ENCODE data around the gene MAST2.

Gene MAST2

DNA sequence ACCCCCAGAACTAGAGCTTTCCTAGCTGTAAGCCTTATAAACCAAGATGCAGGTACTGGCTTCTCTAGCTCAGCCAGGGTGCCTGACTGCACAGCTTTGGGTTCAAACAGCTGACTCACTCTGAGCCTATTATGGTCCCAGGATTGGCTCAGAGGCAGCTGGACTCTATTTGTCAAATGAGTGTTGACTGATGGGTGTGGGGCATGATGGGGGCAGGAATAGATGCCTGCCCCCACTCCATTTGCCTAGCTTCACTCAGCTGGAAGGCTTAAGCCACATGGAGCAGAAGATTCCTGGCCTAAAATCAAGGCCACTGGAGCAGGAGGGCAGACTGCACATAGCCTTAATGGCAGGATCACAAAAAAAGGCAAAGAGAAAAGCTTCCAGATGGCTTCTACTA lies 238.6 kb downstream of the MAST2 start:
- H3K27ac ChIP-seq (ENCODE audit: low read depth, low read length) = no peak overlapping the region
- no peaks in the 10 kb centered on the region for H3K27me3 ChIP-seq (ENCODE audit: insufficient read depth, low read length)
- no peaks in the 10 kb centered on the region for H3K4me1 ChIP-seq (ENCODE audit: control insufficient read depth in 1 of 2, insufficient read depth in 2 of 2, low read length in 2 of 2)
- H3K18ac ChIP-seq (ENCODE audit: low read length) = no peak overlapping the region
- no peaks in the 10 kb centered on the region for H3K9me3 ChIP-seq (ENCODE audit: insufficient read depth, low read depth, low read length)
- H2BK120ac ChIP-seq (ENCODE audit: insufficient read depth, low read length, poor library complexity) = no peak overlapping the region
- no peak overlapping the region for H3K23ac ChIP-seq (ENCODE audit: low read length)
- no peak overlapping the region for H4K8ac ChIP-seq (ENCODE audit: low read depth, low read length)
- no peak overlapping the region for H3K9ac ChIP-seq (ENCODE audit: low read length)
- H2BK12ac ChIP-seq (ENCODE audit: low read length) = no peak overlapping the region
- no peak overlapping the region for H3K4me2 ChIP-seq (ENCODE audit: low read length)
- no peak overlapping the region for H3K14ac ChIP-seq (ENCODE audit: low read length)
- no peak overlapping the region for H4K91ac ChIP-seq (ENCODE audit: low read depth, low read length)
- H3K79me1 ChIP-seq (ENCODE audit: low read length) = no peaks in the 10 kb centered on the region
- no peaks in the 10 kb centered on the region for H3K79me2 ChIP-seq (ENCODE audit: control insufficient read depth, insufficient read depth, low read length, poor library complexity)
- H3K36me3 ChIP-seq (ENCODE audit: control insufficient read depth in 1 of 2, insufficient read depth in 2 of 2, low read length in 2 of 2) = peaks cover 4 to 8% of the 10 kb centered on the region in 2 experiments
- H4K12ac ChIP-seq (ENCODE audit: low read depth, low read length) = no peak overlapping the region
- H2AK5ac ChIP-seq (ENCODE audit: low read length) = no peak overlapping the region
- no peak overlapping the region for H2AFZ ChIP-seq (ENCODE audit: insufficient read depth, low read length, poor library complexity)
- H3K4me3 ChIP-seq (ENCODE audit: low read depth, low read length) = no peak overlapping the region
- H3K4ac ChIP-seq (ENCODE audit: low read depth, low read length) = no peak overlapping the region
- H2BK5ac ChIP-seq (ENCODE audit: low read depth, low read length, poor library complexity) = no peak overlapping the region
- no peak for DNase-seq

DNA sequence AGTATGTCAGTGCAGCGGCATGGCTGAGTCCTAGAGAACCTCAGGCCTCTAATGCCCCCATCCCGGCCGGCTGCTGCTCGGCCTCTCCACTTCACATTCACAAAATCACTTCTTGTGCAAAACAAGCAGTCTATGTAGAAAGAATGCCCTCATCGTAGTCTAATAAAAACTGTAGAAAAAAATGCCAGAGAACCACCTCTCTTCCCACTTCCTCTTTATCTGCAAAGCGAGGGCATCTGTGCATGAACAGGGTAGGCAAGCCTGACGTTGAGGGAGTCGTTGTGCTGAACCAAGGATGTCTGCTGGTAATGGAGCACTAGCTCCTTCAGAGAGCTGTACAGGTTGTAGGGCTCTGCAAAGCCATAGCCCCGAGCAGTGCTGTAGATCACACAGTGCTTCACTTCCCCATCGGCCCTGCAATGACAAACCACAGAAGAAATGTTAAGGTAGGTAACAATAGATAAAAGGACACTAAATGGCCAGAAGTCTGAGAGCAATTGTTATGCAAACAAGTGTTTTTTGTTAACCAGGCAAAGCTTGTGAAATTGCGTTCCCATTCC lies 240.1 kb downstream of the MAST2 start:
- peak in 1 of 2 donors; percentile 5 for DNase-seq
- no peaks in the 10 kb centered on the region for H3K9me3 ChIP-seq (ENCODE audit: insufficient read depth, low read depth, low read length)
- H3K27ac ChIP-seq (ENCODE audit: low read depth, low read length) = no peak overlapping the region
- no peak overlapping the region for H3K18ac ChIP-seq (ENCODE audit: low read length)
- no peak overlapping the region for H3K4ac ChIP-seq (ENCODE audit: low read depth, low read length)
- no peaks in the 10 kb centered on the region for H3K4me1 ChIP-seq (ENCODE audit: control insufficient read depth in 1 of 2, insufficient read depth in 2 of 2, low read length in 2 of 2)
- no peaks in the 10 kb centered on the region for H3K79me1 ChIP-seq (ENCODE audit: low read length)
- H4K12ac ChIP-seq (ENCODE audit: low read depth, low read length) = no peak overlapping the region
- no peaks in the 10 kb centered on the region for H3K79me2 ChIP-seq (ENCODE audit: control insufficient read depth, insufficient read depth, low read length, poor library complexity)
- H2AFZ ChIP-seq (ENCODE audit: insufficient read depth, low read length, poor library complexity) = no peak overlapping the region
- H2BK12ac ChIP-seq (ENCODE audit: low read length) = no peak overlapping the region
- H4K8ac ChIP-seq (ENCODE audit: low read depth, low read length) = no peak overlapping the region
- H3K4me3 ChIP-seq (ENCODE audit: low read depth, low read length) = no peak overlapping the region
- peaks cover 6 to 8% of the 10 kb centered on the region in 2 experiments for H3K36me3 ChIP-seq (ENCODE audit: control insufficient read depth in 1 of 2, insufficient read depth in 2 of 2, low read length in 2 of 2)
- no peak overlapping the region for H3K9ac ChIP-seq (ENCODE audit: low read length)
- no peak overlapping the region for H3K4me2 ChIP-seq (ENCODE audit: low read length)
- H3K23ac ChIP-seq (ENCODE audit: low read length) = no peak overlapping the region
- no peak overlapping the region for H2BK120ac ChIP-seq (ENCODE audit: insufficient read depth, low read length, poor library complexity)
- H2BK5ac ChIP-seq (ENCODE audit: low read depth, low read length, poor library complexity) = no peak overlapping the region
- no peak overlapping the region for H4K91ac ChIP-seq (ENCODE audit: low read depth, low read length)
- WGBS (ENCODE audit: extremely low coverage, insufficient coverage, insufficient read length) = no CpG with 5 or more reads among the region's 11 CpGs
- H2AK5ac ChIP-seq (ENCODE audit: low read length) = no peak overlapping the region
- no peaks in the 10 kb centered on the region for H3K27me3 ChIP-seq (ENCODE audit: insufficient read depth, low read length)
- no peak overlapping the region for H3K14ac ChIP-seq (ENCODE audit: low read length)

DNA sequence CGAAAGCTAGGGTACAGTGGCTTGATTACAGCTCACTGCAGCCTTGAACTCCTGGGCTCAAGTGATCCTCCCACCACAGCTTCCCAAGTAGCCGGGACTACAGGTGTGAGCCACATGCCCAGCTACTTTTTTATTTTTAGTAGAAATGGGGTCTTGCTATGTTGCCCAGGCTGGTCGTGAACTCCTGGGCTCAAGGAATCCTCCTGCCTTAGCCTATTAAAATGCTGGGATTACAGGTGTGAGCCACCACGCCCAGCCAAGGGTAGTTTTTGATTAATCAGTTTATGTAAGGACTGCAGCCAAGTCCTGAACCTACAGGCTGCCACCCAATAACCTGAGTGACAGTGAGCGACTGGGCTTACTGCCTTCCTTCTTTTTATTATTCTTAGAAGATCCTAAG lies 240.7 kb downstream of the MAST2 start:
- no peak overlapping the region for H3K4me2 ChIP-seq (ENCODE audit: low read length)
- no peak overlapping the region for H3K23ac ChIP-seq (ENCODE audit: low read length)
- no peak overlapping the region for H4K8ac ChIP-seq (ENCODE audit: low read depth, low read length)
- WGBS (ENCODE audit: extremely low coverage, insufficient coverage, insufficient read length) = no CpG with 5 or more reads among the region's 5 CpGs
- no peak overlapping the region for H3K27ac ChIP-seq (ENCODE audit: low read depth, low read length)
- no peak overlapping the region for H4K12ac ChIP-seq (ENCODE audit: low read depth, low read length)
- no peak overlapping the region for H3K9ac ChIP-seq (ENCODE audit: low read length)
- no peak overlapping the region for H2AFZ ChIP-seq (ENCODE audit: insufficient read depth, low read length, poor library complexity)
- no peak overlapping the region for H3K4ac ChIP-seq (ENCODE audit: low read depth, low read length)
- peaks cover 6 to 8% of the 10 kb centered on the region in 2 experiments for H3K36me3 ChIP-seq (ENCODE audit: control insufficient read depth in 1 of 2, insufficient read depth in 2 of 2, low read length in 2 of 2)
- H3K4me3 ChIP-seq (ENCODE audit: low read depth, low read length) = no peak overlapping the region
- H3K14ac ChIP-seq (ENCODE audit: low read length) = no peak overlapping the region
- no peaks in the 10 kb centered on the region for H3K27me3 ChIP-seq (ENCODE audit: insufficient read depth, low read length)
- H3K4me1 ChIP-seq (ENCODE audit: control insufficient read depth in 1 of 2, insufficient read depth in 2 of 2, low read length in 2 of 2) = no peaks in the 10 kb centered on the region
- no peak overlapping the region for H2BK5ac ChIP-seq (ENCODE audit: low read depth, low read length, poor library complexity)
- DNase-seq = no peak
- no peak overlapping the region for H4K91ac ChIP-seq (ENCODE audit: low read depth, low read length)
- H2BK120ac ChIP-seq (ENCODE audit: insufficient read depth, low read length, poor library complexity) = no peak overlapping the region
- no peak overlapping the region for H3K18ac ChIP-seq (ENCODE audit: low read length)
- no peaks in the 10 kb centered on the region for H3K79me2 ChIP-seq (ENCODE audit: control insufficient read depth, insufficient read depth, low read length, poor library complexity)
- no peak overlapping the region for H2BK12ac ChIP-seq (ENCODE audit: low read length)
- no peaks in the 10 kb centered on the region for H3K79me1 ChIP-seq (ENCODE audit: low read length)
- no peaks in the 10 kb centered on the region for H3K9me3 ChIP-seq (ENCODE audit: insufficient read depth, low read depth, low read length)
- H2AK5ac ChIP-seq (ENCODE audit: low read length) = no peak overlapping the region

DNA sequence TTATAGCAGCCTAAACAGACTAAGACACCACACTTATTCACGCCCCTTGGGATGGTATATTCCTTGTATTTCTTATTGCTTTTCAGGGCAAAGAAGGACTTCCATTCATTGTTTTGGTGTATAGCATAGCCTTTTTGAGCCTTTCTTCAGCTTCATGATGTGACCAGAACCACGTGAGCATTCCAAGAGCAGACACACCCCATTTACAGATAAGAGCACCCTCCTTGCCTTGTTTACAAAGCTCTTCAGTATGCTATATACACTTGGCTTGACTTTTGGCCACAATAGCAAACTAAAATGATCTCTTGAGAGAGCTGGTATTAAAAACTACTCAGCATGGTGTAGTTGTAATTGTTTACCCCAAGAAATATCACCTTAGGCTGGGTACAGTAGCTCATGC lies 250.3 kb downstream of the MAST2 start:
- Histone ChIP-seq H3K79me1 (ENCODE audit: low read length) (no peaks in the 10 kb centered on the region), H4K8ac (ENCODE audit: low read depth, low read length) (no peak overlapping the region), H2AK5ac (ENCODE audit: low read length) (no peak overlapping the region), H3K27me3 (ENCODE audit: insufficient read depth, low read length) (no peaks in the 10 kb centered on the region), H3K27ac (ENCODE audit: low read depth, low read length) (no peak overlapping the region), H2AFZ (ENCODE audit: insufficient read depth, low read length, poor library complexity) (no peak overlapping the region), H2BK12ac (ENCODE audit: low read length) (no peak overlapping the region), H3K4me1 (ENCODE audit: control insufficient read depth in 1 of 2, insufficient read depth in 2 of 2, low read length in 2 of 2) (no peaks in the 10 kb centered on the region), H3K18ac (ENCODE audit: low read length) (no peak overlapping the region), H2BK120ac (ENCODE audit: insufficient read depth, low read length, poor library complexity) (no peak overlapping the region), H3K9me3 (ENCODE audit: insufficient read depth, low read depth, low read length) (peaks cover 6% of the 10 kb centered on the region), H4K91ac (ENCODE audit: low read depth, low read length) (no peak overlapping the region), H2BK5ac (ENCODE audit: low read depth, low read length, poor library complexity) (no peak overlapping the region), H3K14ac (ENCODE audit: low read length) (no peak overlapping the region), H3K23ac (ENCODE audit: low read length) (no peak overlapping the region), H3K9ac (ENCODE audit: low read length) (no peak overlapping the region), H3K4ac (ENCODE audit: low read depth, low read length) (no peak overlapping the region), H3K79me2 (ENCODE audit: control insufficient read depth, insufficient read depth, low read length, poor library complexity) (no peaks in the 10 kb centered on the region), H3K4me3 (ENCODE audit: low read depth, low read length) (no peak overlapping the region), H4K12ac (ENCODE audit: low read depth, low read length) (no peak overlapping the region), H3K4me2 (ENCODE audit: low read length) (no peak overlapping the region), H3K36me3 (ENCODE audit: control insufficient read depth in 1 of 2, insufficient read depth in 2 of 2, low read length in 2 of 2) (peaks cover 0 to 5% of the 10 kb centered on the region in 2 experiments)
- whole genome bisulfite sequencing (ENCODE audit: extremely low coverage, insufficient coverage, insufficient read length) = no CpG with 5 or more reads among the region's 2 CpGs
- peak in 1 of 2 donors; percentile 10 for DNase-seq
